Astrocyte (in vitro differentiated cells and primary cell): ENCODE data around the gene NDUFS2. TPM values are rescaled to one million over a fixed set of nuclear protein-coding genes. Genes with fewer than 3 reads are reported as not detected.

Experiments used
- DNase-seq: peaks from one replicate; pipeline ENCODE4 v3.0.0-alpha.2; 2010; ENCODE audit warnings: low read depth
- FAIRE-seq: peaks from 2 replicates; lab custom pipeline; 2011; peaks lifted over from hg19 to GRCh38; lab: Jason Lieb, UNC
- H2AFZ ChIP-seq: 2 replicates; pipeline ENCODE4 v1.6.0; 2012; ENCODE audit warnings: low read depth, low read length, inconsistent platforms
- H3K27ac ChIP-seq: 2 replicates; pipeline ENCODE4 v1.5.1; 2011; ENCODE audit warnings: low read depth, low read length, inconsistent platforms
- H3K27me3 ChIP-seq: 2 replicates; pipeline ENCODE4 v1.6.0; 2011; ENCODE audit warnings: low read length, inconsistent platforms; ENCODE audit not compliant: insufficient read depth
- H3K36me3 ChIP-seq: 2 replicates; pipeline ENCODE4 v1.5.1; 2011; ENCODE audit warnings: low read length, inconsistent platforms; ENCODE audit not compliant: insufficient read depth
- H3K4me1 ChIP-seq: 2 replicates; pipeline ENCODE4 v1.5.1; 2011; ENCODE audit warnings: low read length, inconsistent platforms; ENCODE audit not compliant: insufficient read depth
- H3K4me2 ChIP-seq: 2 replicates; pipeline ENCODE4 v1.6.0; 2012; ENCODE audit warnings: low read length, inconsistent platforms
- H3K4me3 ChIP-seq: 2 replicates; pipeline ENCODE4 v1.5.1; 2011; ENCODE audit warnings: low read depth, mild to moderate bottlenecking, low read length, inconsistent platforms; ENCODE audit not compliant: insufficient read depth
- H3K79me2 ChIP-seq: 2 replicates; pipeline ENCODE4 v1.6.0; 2012; ENCODE audit warnings: mild to moderate bottlenecking, low read length, inconsistent platforms; ENCODE audit not compliant: insufficient read depth
- H3K9ac ChIP-seq: 2 replicates; pipeline ENCODE4 v1.6.0; 2012; ENCODE audit warnings: mild to moderate bottlenecking, low read length, inconsistent platforms
- H3K9me3 ChIP-seq: 2 replicates; pipeline ENCODE4 v1.5.1; 2012; ENCODE audit warnings: low read depth, mild to moderate bottlenecking, low read length, inconsistent platforms; ENCODE audit not compliant: insufficient read depth
- H4K20me1 ChIP-seq: 2 replicates; pipeline ENCODE4 v1.6.0; 2012; ENCODE audit warnings: low read length, inconsistent platforms; ENCODE audit not compliant: insufficient read depth
- H3K27ac Mint-ChIP-seq: one replicate; pipeline ENCODE4 v1.8.0; 2021; ENCODE audit warnings: mild to moderate bottlenecking, mixed read lengths; ENCODE audit not compliant: unreplicated experiment
- H3K27me3 Mint-ChIP-seq: one replicate; pipeline ENCODE4 v1.8.0; 2021; ENCODE audit warnings: low read depth, mixed read lengths; ENCODE audit not compliant: unreplicated experiment
- H3K36me3 Mint-ChIP-seq: one replicate; pipeline ENCODE4 v1.8.0; 2021; ENCODE audit warnings: low read depth, mixed read lengths; ENCODE audit not compliant: unreplicated experiment
- H3K4me1 Mint-ChIP-seq: one replicate; pipeline ENCODE4 v1.8.0; 2021; ENCODE audit warnings: low read depth, mixed read lengths; ENCODE audit not compliant: unreplicated experiment
- H3K4me3 Mint-ChIP-seq: one replicate; pipeline ENCODE4 v1.8.0; 2021; ENCODE audit warnings: mild to moderate bottlenecking, moderate library complexity, mixed read lengths; ENCODE audit not compliant: unreplicated experiment
- H3K9me3 Mint-ChIP-seq: one replicate; pipeline ENCODE4 v1.8.0; 2021; ENCODE audit warnings: mild to moderate bottlenecking, mixed read lengths; ENCODE audit not compliant: unreplicated experiment
- EZH2 ChIP-seq: IDR thresholded peaks from 2 replicates; pipeline ENCODE4 v1.6.1; 2012; ENCODE audit warnings: mild to moderate bottlenecking, low read length, inconsistent platforms; ENCODE audit not compliant: insufficient read depth
- total RNA-seq: library from RNA; stranded (reverse); gene quantifications from 2 replicates; pipeline ENCODE4 v1.2.1, GENCODE V29; 2021
- TF ChIP-seq, protein P1 (sequence below): IDR thresholded peaks from 2 replicates; pipeline ENCODE4 v1.5.1; 2011; ENCODE audit warnings: low read depth, mild to moderate bottlenecking, inconsistent platforms, low read length, moderate library complexity; ENCODE audit not compliant: insufficient read depth

The NDUFS2 gene
- total RNA-seq, 1 donor from 2014 or later = 59.9 TPM

GRCh38 chr1:161199506-161200139, 2.5 kb upstream of the NDUFS2 start:
- no peaks in the 10 kb centered on the region for H3K27me3 ChIP-seq
- H3K4me2 ChIP-seq = no peak overlapping the region
- H3K27me3 Mint-ChIP-seq = no peaks in the 10 kb centered on the region
- no peak overlapping the region for H3K27ac ChIP-seq
- no peak for DNase-seq
- no peak overlapping the region for H3K9ac ChIP-seq
- no peaks in the 10 kb centered on the region for H3K9me3 ChIP-seq
- peaks cover 25% of the 10 kb centered on the region for H3K79me2 ChIP-seq
- no peak for FAIRE-seq
- H3K27ac Mint-ChIP-seq = no peak overlapping the region
- no peak overlapping the region for H3K4me3 Mint-ChIP-seq
- no peak for TF ChIP-seq EZH2
- TF ChIP-seq, protein P1, sequence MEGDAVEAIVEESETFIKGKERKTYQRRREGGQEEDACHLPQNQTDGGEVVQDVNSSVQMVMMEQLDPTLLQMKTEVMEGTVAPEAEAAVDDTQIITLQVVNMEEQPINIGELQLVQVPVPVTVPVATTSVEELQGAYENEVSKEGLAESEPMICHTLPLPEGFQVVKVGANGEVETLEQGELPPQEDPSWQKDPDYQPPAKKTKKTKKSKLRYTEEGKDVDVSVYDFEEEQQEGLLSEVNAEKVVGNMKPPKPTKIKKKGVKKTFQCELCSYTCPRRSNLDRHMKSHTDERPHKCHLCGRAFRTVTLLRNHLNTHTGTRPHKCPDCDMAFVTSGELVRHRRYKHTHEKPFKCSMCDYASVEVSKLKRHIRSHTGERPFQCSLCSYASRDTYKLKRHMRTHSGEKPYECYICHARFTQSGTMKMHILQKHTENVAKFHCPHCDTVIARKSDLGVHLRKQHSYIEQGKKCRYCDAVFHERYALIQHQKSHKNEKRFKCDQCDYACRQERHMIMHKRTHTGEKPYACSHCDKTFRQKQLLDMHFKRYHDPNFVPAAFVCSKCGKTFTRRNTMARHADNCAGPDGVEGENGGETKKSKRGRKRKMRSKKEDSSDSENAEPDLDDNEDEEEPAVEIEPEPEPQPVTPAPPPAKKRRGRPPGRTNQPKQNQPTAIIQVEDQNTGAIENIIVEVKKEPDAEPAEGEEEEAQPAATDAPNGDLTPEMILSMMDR = no peak
- no peaks in the 10 kb centered on the region for H4K20me1 ChIP-seq
- peak overlapping the region; percentile 63 for H2AFZ ChIP-seq
- peaks cover 11% of the 10 kb centered on the region for H3K36me3 ChIP-seq
- H3K36me3 Mint-ChIP-seq = no peaks in the 10 kb centered on the region
- no peaks in the 10 kb centered on the region for H3K9me3 Mint-ChIP-seq
- H3K4me1 Mint-ChIP-seq = peaks cover 29% of the 10 kb centered on the region
- peaks cover 36% of the 10 kb centered on the region for H3K4me1 ChIP-seq
- no peak overlapping the region for H3K4me3 ChIP-seq

DNA sequence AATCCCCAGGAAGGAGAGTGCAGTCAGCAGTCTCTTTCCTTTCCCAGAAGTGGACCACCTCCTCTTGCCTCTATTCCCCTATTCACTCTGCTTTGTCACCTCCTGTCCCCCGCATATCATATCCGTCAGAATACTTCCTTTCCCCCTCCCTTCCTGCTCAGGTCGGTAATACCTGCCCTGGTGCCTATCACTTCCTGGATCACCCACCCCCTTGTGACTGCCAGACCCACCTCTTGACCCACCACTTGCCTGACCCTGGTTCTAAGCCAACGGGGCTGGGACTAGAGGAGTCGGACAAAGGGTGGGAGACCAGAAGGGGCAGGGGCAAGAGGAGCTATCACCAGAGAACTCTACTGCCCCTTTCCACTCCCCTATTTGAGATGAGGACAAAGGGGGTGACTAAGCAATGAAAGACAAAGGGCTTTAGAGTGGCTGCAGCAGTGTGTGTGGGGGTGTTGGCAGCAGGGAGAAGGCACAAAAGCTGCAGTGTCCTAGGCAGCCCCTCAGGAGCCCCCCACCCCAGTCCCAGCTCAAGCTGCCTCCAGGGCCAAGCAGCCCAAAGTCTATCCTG, 1.7 kb upstream of the NDUFS2 start:
- TF ChIP-seq EZH2 = no peak
- TF ChIP-seq, protein P1 = no peak
- Histone ChIP-seq H3K9me3 (no peaks in the 10 kb centered on the region), H3K4me1 (peaks cover 36% of the 10 kb centered on the region), H3K79me2 (peaks cover 28% of the 10 kb centered on the region), H3K36me3 (peaks cover 11% of the 10 kb centered on the region), H2AFZ (peak overlapping the region; percentile 75), H3K27me3 (no peaks in the 10 kb centered on the region), H3K9ac (no peak overlapping the region), H4K20me1 (no peaks in the 10 kb centered on the region), H3K4me3 (no peak overlapping the region), H3K27ac (peak overlapping the region; percentile 90), H3K4me2 (no peak overlapping the region)
- no peak overlapping the region for H3K4me3 Mint-ChIP-seq
- H3K9me3 Mint-ChIP-seq = no peaks in the 10 kb centered on the region
- H3K36me3 Mint-ChIP-seq = no peaks in the 10 kb centered on the region
- H3K4me1 Mint-ChIP-seq = peaks cover 30% of the 10 kb centered on the region
- no peak for DNase-seq
- no peaks in the 10 kb centered on the region for H3K27me3 Mint-ChIP-seq
- FAIRE-seq = no peak
- peak overlapping the region; percentile 81 for H3K27ac Mint-ChIP-seq
